B cell (primary cell): Measurements from ENCODE around the gene KCNQ2. TPM values are rescaled to one million over a fixed set of nuclear protein-coding genes. Genes with fewer than 3 reads are reported as not detected.

Source experiments
- ATAC-seq: fragments of 200-7000 bp; cut with Tn5 transposase; one replicate; pipeline ENCODE4 v1.10.0; 2021; ENCODE audit warnings: low read depth, mild to moderate bottlenecking, moderate number of reproducible peaks, moderate library complexity
- CTCF ChIA-PET: fragments of 350-600 bp; sonication (Branson Sonifier 250); formaldehyde crosslinking; loops from one replicate; lab custom pipeline; 2021; ENCODE audit warnings: antibody characterized with exemption, inconsistent platforms; lab: Charles Lee
- POLR2A ChIA-PET: fragments of 350-600 bp; sonication (Branson Sonifier 250); formaldehyde crosslinking; loops from one replicate; lab custom pipeline; 2021; ENCODE audit warnings: antibody characterized with exemption; lab: Charles Lee
- DNase-seq: peaks from one replicate; pipeline ENCODE4 v3.0.0; 2013
- H2AFZ ChIP-seq: 2 replicates; pipeline ENCODE4 v1.6.1; 2012; ENCODE audit warnings: mild to moderate bottlenecking, low read depth, low read length; ENCODE audit not compliant: insufficient read depth, poor library complexity, severe bottlenecking
- H3K27ac ChIP-seq, 2 donors: 1 replicate in 1 of 2; 2 replicates in 1 of 2; pipeline ENCODE4 v1.5.1; 2012 to 2013; ENCODE audit warnings: low read length in 2 of 2, mild to moderate bottlenecking in 2 of 2, moderate library complexity in 1 of 2
- H3K27me3 ChIP-seq, 4 experiments: fragments of 200-600 bp in 1 of 4; sonication (generic) in 1 of 4; replicated peaks in 1 of 4; 1 replicate in 2 of 4; 2 replicates in 2 of 4; pipeline versions ENCODE4 v1.6.1 to v1.7.0; 2013 to 2016; ENCODE audit warnings: low read length in 3 of 4, mild to moderate bottlenecking in 2 of 4, mixed read lengths in 1 of 4, moderate library complexity in 1 of 4; ENCODE audit not compliant: insufficient read depth in 4 of 4, control insufficient read depth in 3 of 4; ENCODE audit errors: control extremely low read depth in 1 of 4
- H3K36me3 ChIP-seq, 2 experiments: replicated peaks in 1 of 2; 1 replicate in 1 of 2; 2 replicates in 1 of 2; pipeline versions ENCODE4 v1.6.1 to v1.7.1; 2013; ENCODE audit warnings: low read length in 1 of 2; ENCODE audit not compliant: insufficient read depth in 2 of 2, control insufficient read depth in 1 of 2; ENCODE audit errors: control extremely low read depth in 1 of 2, extremely low read depth in 1 of 2
- H3K4me1 ChIP-seq, 2 donors: fragments of 200-600 bp in 1 of 2; sonication (generic) in 1 of 2; 1 replicate in 1 of 2; 2 replicates in 1 of 2; pipeline versions ENCODE4 v1.5.1 to v1.6.1; 2013 to 2017; ENCODE audit warnings: low read length in 2 of 2; ENCODE audit not compliant: control insufficient read depth in 2 of 2, insufficient read depth in 2 of 2
- H3K4me2 ChIP-seq: replicated peaks from 2 replicates; pipeline ENCODE3; 2012; ENCODE audit warnings: mild to moderate bottlenecking, low read depth, low read length; ENCODE audit not compliant: poor library complexity, severe bottlenecking
- H3K4me3 ChIP-seq, 5 experiments: fragments of 200-600 bp in 1 of 5; sonication (generic) in 1 of 5; 1 replicate in 3 of 5; 2 replicates in 2 of 5; pipeline versions ENCODE4 v1.5.1 to v1.7.0; 2011 to 2016; ENCODE audit warnings: low read length in 4 of 5, mild to moderate bottlenecking in 4 of 5, low read depth in 2 of 5, control low read depth in 1 of 5, moderate library complexity in 1 of 5; ENCODE audit not compliant: insufficient read depth in 1 of 5; ENCODE audit errors: control extremely low read depth in 1 of 5, extremely low read depth in 1 of 5
- H3K79me2 ChIP-seq: fragments of 200-600 bp; sonication (generic); one replicate; pipeline ENCODE4 v1.6.0; 2016; ENCODE audit warnings: low read length; ENCODE audit not compliant: control insufficient read depth, insufficient read depth
- H3K9ac ChIP-seq: fragments of 200-600 bp; sonication (generic); 2 replicates; pipeline ENCODE4 v1.6.1; 2017; ENCODE audit warnings: mild to moderate bottlenecking, low read length, moderate library complexity
- H3K9me3 ChIP-seq, 3 donors: one replicate each; pipeline versions ENCODE4 v1.6.1 to v1.7.1; 2013; ENCODE audit warnings: low read length in 2 of 3; ENCODE audit not compliant: control insufficient read depth in 2 of 3, insufficient read depth in 1 of 3; ENCODE audit errors: control extremely low read depth in 1 of 3
- H4K20me1 ChIP-seq: 2 replicates; pipeline ENCODE4 v1.6.0; 2012; ENCODE audit warnings: mild to moderate bottlenecking, low read length; ENCODE audit not compliant: insufficient read depth, control insufficient read depth, poor library complexity, severe bottlenecking
- H3K27ac Mint-ChIP-seq: one replicate; pipeline ENCODE4 v1.8.0; 2021; ENCODE audit warnings: mixed read lengths
- H3K27me3 Mint-ChIP-seq: one replicate; pipeline ENCODE4 v1.8.0; 2021; ENCODE audit warnings: mixed read lengths
- H3K4me1 Mint-ChIP-seq: one replicate; pipeline ENCODE4 v1.8.0; 2021; ENCODE audit warnings: mixed read lengths
- H3K4me3 Mint-ChIP-seq: one replicate; pipeline ENCODE4 v1.8.0; 2021; ENCODE audit warnings: mixed read lengths
- H3K9me3 Mint-ChIP-seq: one replicate; pipeline ENCODE4 v1.8.0; 2022; ENCODE audit warnings: mixed read lengths; ENCODE audit not compliant: insufficient read depth
- CTCF ChIP-seq: fragments of 200-600 bp; IDR thresholded peaks from one replicate; pipeline ENCODE4 v1.8.0; 2022; ENCODE audit warnings: antibody characterized with exemption, mild to moderate bottlenecking
- EZH2 ChIP-seq: IDR thresholded peaks from 2 replicates; pipeline ENCODE4 v1.6.1; 2012; ENCODE audit warnings: borderline replicate concordance, low read depth, mild to moderate bottlenecking, moderate library complexity, low read length; ENCODE audit not compliant: insufficient read depth, poor library complexity, severe bottlenecking
- WGBS: methylation state at CpG from one replicate; pipeline ENCODE4 v1.1.5; 2013; ENCODE audit warnings: missing lambda C conversion rate; ENCODE audit not compliant: insufficient coverage; 5-methylcytosine and 5-hydroxymethylcytosine counted together
- intact Hi-C: fragments of 100-400 bp; cut with micrococcal nuclease; formaldehyde crosslinking; loops from one replicate; pipeline ENCODE4 v1.10.0; 2022
- polyA plus RNA-seq: library from polyadenylated mRNA; depleted of rRNA; stranded (reverse); fragments of >200 nt; gene quantifications from 2 replicates; pipeline ENCODE4 v1.2.3, GENCODE V29; 2012
- total RNA-seq, 2 donors: library from RNA; stranded (reverse); fragments of 120-200 nt in 1 of 2; gene quantifications; 1 replicate in 1 of 2; 2 replicates in 1 of 2; pipeline versions ENCODE4 v1.2.3 to v1.2.4, GENCODE V29; 2013 to 2022

Gene KCNQ2
- total and polyA plus RNA-seq, 2 donors (not counting 1 experiment from before 2014, with no cell fraction given): 0.12 TPM; not detected in 1

DNA sequence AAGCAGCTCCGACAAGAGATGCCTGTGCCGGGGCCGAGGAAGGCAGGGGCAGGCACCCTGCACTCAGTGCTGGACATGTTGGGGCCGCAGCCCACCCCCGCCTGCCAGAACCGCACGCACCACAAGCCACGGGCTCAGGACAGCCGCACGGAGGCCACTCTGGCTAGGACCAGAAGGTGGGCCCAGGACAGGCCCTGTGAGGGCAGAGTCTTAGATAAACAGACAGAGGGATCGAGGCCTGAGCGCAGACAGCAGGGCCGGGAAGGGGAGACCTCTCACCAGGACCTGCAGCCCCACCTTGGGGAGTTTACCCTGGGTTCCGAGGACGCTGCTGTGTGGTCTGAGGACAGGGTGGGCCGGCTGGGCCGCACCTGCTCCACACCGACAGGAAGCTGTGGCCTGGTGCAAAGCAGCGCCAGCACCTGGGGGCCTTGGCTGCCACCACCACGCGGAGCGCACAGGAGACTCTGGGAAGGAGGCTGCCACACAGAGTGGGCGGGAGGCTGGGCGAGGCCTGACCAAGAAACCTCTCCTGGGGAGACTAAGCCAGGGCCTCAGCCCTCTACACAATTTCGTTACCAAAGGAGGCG lies 32.0 kb downstream of the KCNQ2 start:
- DNase-seq (no peak), ATAC-seq (no peak)
- Histone ChIP-seq H3K27ac (no peak overlapping the region), H2AFZ (no peak overlapping the region), H3K27me3 (peaks cover 0 to 29% (median 1%) of the 10 kb centered on the region in 4 experiments), H3K36me3 (no peaks in the 10 kb centered on the region), H4K20me1 (no peaks in the 10 kb centered on the region), H3K79me2 (no peaks in the 10 kb centered on the region), H3K4me1 (peaks cover 10 to 25% of the 10 kb centered on the region in 2 donors), H3K4me3 (no peak overlapping the region), H3K4me2 (no peak overlapping the region), H3K9me3 (peaks cover 0 to 15% (median 0%) of the 10 kb centered on the region in 3 donors), H3K9ac (no peak overlapping the region)
- H3K27me3 Mint-ChIP-seq: peaks cover 13% of the 10 kb centered on the region
- no peaks in the 10 kb centered on the region for H3K9me3 Mint-ChIP-seq
- intact Hi-C loops: no loop called here
- 59% methylated on average over 24 of the region's 26 CpGs for WGBS
- no peak for TF ChIP-seq CTCF
- TF ChIP-seq EZH2: no peak
- H3K4me3 Mint-ChIP-seq: no peak overlapping the region
- no peak overlapping the region for H3K27ac Mint-ChIP-seq
- CTCF ChIA-PET: no interaction called here
- H3K4me1 Mint-ChIP-seq: peaks cover 15% of the 10 kb centered on the region
- POLR2A ChIA-PET: no interaction called here

GRCh38 chr20:63439866-63440265 lies 32.6 kb downstream of the KCNQ2 start:
- H4K20me1 ChIP-seq: no peaks in the 10 kb centered on the region
- no peak overlapping the region for H3K4me2 ChIP-seq
- Mint-ChIP-seq H3K27ac (no peak overlapping the region), H3K4me3 (no peak overlapping the region), H3K9me3 (no peaks in the 10 kb centered on the region), H3K4me1 (peaks cover 15% of the 10 kb centered on the region), H3K27me3 (peaks cover 14% of the 10 kb centered on the region)
- no peak overlapping the region for H3K9ac ChIP-seq
- peaks cover 0 to 21% (median 0%) of the 10 kb centered on the region in 3 donors for H3K9me3 ChIP-seq
- peaks cover 0 to 29% (median 1%) of the 10 kb centered on the region in 4 experiments for H3K27me3 ChIP-seq
- H3K4me1 ChIP-seq: peaks cover 11 to 20% of the 10 kb centered on the region in 2 donors
- ATAC-seq (no peak), DNase-seq (no peak)
- WGBS: 93% methylated on average over 12 of the region's 15 CpGs
- no peaks in the 10 kb centered on the region for H3K36me3 ChIP-seq
- CTCF ChIA-PET: no interaction called here
- TF ChIP-seq CTCF (no peak), EZH2 (no peak)
- POLR2A ChIA-PET: no interaction called here
- H3K27ac ChIP-seq: no peak overlapping the region
- intact Hi-C loops: no loop called here
- H3K79me2 ChIP-seq: no peaks in the 10 kb centered on the region
- H2AFZ ChIP-seq: no peak overlapping the region
- H3K4me3 ChIP-seq: no peak overlapping the region
